Activated effector memory CD4-positive, alpha-beta T cell treated with anti-CD3 and anti-CD28 coated beads, Interleukin-2, amount 50 U/mL, for 16 hours (primary cell): ENCODE results near the gene RAMP1.

ENCODE experiments used
- DNase-seq: peaks from one replicate; pipeline ENCODE4 v3.0.0-alpha.2; 2020

The RAMP1 gene

DNA sequence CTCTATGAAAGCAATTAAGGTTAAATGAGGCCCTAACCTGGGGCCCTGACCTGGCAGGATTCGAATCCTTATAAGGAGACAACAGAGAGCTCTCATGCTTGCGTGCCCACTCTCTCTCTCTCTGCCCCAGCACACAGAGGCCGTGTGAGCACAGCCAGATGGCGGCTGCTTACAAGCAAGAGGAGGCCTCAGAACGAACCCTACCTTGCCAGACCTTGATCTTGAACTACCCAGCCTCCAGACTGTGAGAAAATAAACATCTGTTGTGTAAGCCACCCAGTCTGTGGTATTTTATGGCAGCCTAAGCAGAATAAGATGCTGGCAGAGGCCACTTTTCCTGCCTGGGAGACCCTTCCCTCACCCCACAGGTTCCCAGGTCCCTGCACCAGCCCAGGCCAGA is 102.2 kb downstream of the RAMP1 start:
- peak; percentile 0 for DNase-seq
